Vagina (tissue), 2 donors: ENCODE data around the gene HSFX3. TPM values are rescaled to one million over a fixed set of nuclear protein-coding genes. Genes with fewer than 3 reads are reported as not detected.
A peak's percentile ranks its signal among the peaks of the same experiment; 100 is the strongest.
"Not testable (repeated sequence)": the region's sequence is repeated elsewhere in the genome, so short reads cannot be mapped to it uniquely, and the experiment has no call there.

ENCODE experiments used
- DNase-seq, 2 donors: peaks; one replicate each; pipeline ENCODE4 v3.0.0-alpha.2; 2017; ENCODE audit errors: extremely low spot score in 2 of 2
- H3K27ac ChIP-seq: fragments of 200-600 bp; sonication (generic); one replicate; pipeline ENCODE4 v1.5.1; 2019
- H3K27me3 ChIP-seq: fragments of 200-600 bp; sonication (generic); one replicate; pipeline ENCODE4 v1.5.1; 2019
- H3K36me3 ChIP-seq, 2 donors: fragments of 200-600 bp; sonication (generic); one replicate each; pipeline ENCODE4 v1.5.1; 2017 to 2019
- H3K4me1 ChIP-seq: fragments of 200-600 bp; sonication (generic); one replicate; pipeline ENCODE4 v1.5.1; 2019
- H3K4me3 ChIP-seq, 2 donors: fragments of 200-600 bp; sonication (generic); 1 replicate in 1 of 2; 2 replicates in 1 of 2; pipeline ENCODE4 v1.5.1; 2016 to 2019
- H3K9me3 ChIP-seq: fragments of 200-600 bp; sonication (generic); one replicate; pipeline ENCODE4 v1.5.1; 2019
- CTCF ChIP-seq, 3 experiments: fragments of 450-650 bp in 2 of 3; fragments of 200-600 bp in 1 of 3; sonication (generic) in 1 of 3; IDR thresholded peaks; one replicate each; pipeline ENCODE4 v1.5.1; 2017 to 2019; ENCODE audit warnings: antibody characterized with exemption in 3 of 3, mild to moderate bottlenecking in 2 of 3, moderate library complexity in 2 of 3
- POLR2A ChIP-seq, 2 donors: fragments of 450-650 bp; IDR thresholded peaks; one replicate each; pipeline ENCODE4 v1.6.1; 2017; ENCODE audit warnings: antibody characterized with exemption in 2 of 2, mild to moderate bottlenecking in 2 of 2, moderate library complexity in 2 of 2
- POLR2AphosphoS5 ChIP-seq, 2 donors: sonication (generic); formaldehyde crosslinking; IDR thresholded peaks; one replicate each; pipeline ENCODE4 v1.9.0; 2017; ENCODE audit warnings: antibody characterized with exemption in 2 of 2, mild to moderate bottlenecking in 2 of 2, low read depth in 1 of 2; ENCODE audit not compliant: insufficient read depth in 1 of 2
- intact Hi-C: fragments of 100-400 bp; cut with DNase I; formaldehyde crosslinking; loops from one replicate; pipeline ENCODE4 v1.15.1; 2023
- total RNA-seq: library from RNA; depleted of rRNA; stranded (reverse); fragments of >200 nt; gene quantifications from one replicate; pipeline ENCODE4 v1.2.3, GENCODE V29; 2016

The HSFX3 gene
- total RNA-seq, 1 donor from 2014 or later = not detected

- peak in 1 of 2 donors; percentile 79 for DNase-seq
- Histone ChIP-seq H3K9me3 (no peaks in the 10 kb centered on the region), H3K4me1 (no peaks in the 10 kb centered on the region), H3K36me3 (no peaks in the 10 kb centered on the region), H3K4me3 (no peak overlapping the region), H3K27me3 (no peaks in the 10 kb centered on the region), H3K27ac (no peak overlapping the region)
- intact Hi-C loops = no loop called here
- no peak for TF ChIP-seq POLR2AphosphoS5 (IDR thresholded peaks at IDR 0.05; ENCODE audit: insufficient read depth in 1 of 2, low read depth in 1 of 2)
- TF ChIP-seq POLR2A (IDR thresholded peaks at IDR 0.05) = no peak
- no peak for TF ChIP-seq CTCF (IDR thresholded peaks at IDR 0.05)
Measured at GRCh38 chrX:149563359-149563758, 13.6 kb upstream of the HSFX3 start.

- H3K4me1 ChIP-seq, intact Hi-C loops, H3K4me3 ChIP-seq, DNase-seq, H3K27me3 ChIP-seq, H3K36me3 ChIP-seq, H3K27ac ChIP-seq, H3K9me3 ChIP-seq: not testable (repeated sequence)
Measured at GRCh38 chrX:149555251-149555650, 5.5 kb upstream of the HSFX3 start.

GRCh38 chrX:149551939-149552248 is 2.2 kb upstream of the HSFX3 start:
- intact Hi-C loops, H3K4me1 ChIP-seq, H3K27me3 ChIP-seq, H3K36me3 ChIP-seq, H3K27ac ChIP-seq, DNase-seq, H3K9me3 ChIP-seq, H3K4me3 ChIP-seq: not testable (repeated sequence)

- H3K27ac ChIP-seq, H3K4me1 ChIP-seq, H3K4me3 ChIP-seq, DNase-seq, H3K27me3 ChIP-seq, H3K36me3 ChIP-seq, H3K9me3 ChIP-seq, intact Hi-C loops: not testable (repeated sequence)
Measured at GRCh38 chrX:149551245-149551938, 1.7 kb upstream of the HSFX3 start.

GRCh38 chrX:149550454-149550853 is 730 bp upstream of the HSFX3 start:
- H3K27ac ChIP-seq, H3K27me3 ChIP-seq, H3K36me3 ChIP-seq, intact Hi-C loops, H3K4me3 ChIP-seq, H3K9me3 ChIP-seq, H3K4me1 ChIP-seq, DNase-seq: not testable (repeated sequence)

- H3K9me3 ChIP-seq, H3K4me1 ChIP-seq, H3K4me3 ChIP-seq, H3K27ac ChIP-seq, intact Hi-C loops, DNase-seq, H3K27me3 ChIP-seq, H3K36me3 ChIP-seq: not testable (repeated sequence)
Measured at GRCh38 chrX:149547782-149548181, 1.9 kb downstream of the HSFX3 start.

GRCh38 chrX:149546962-149547361 is 2.8 kb downstream of the HSFX3 start:
- H3K4me1 ChIP-seq, H3K4me3 ChIP-seq, intact Hi-C loops, H3K27me3 ChIP-seq, H3K9me3 ChIP-seq, H3K27ac ChIP-seq, H3K36me3 ChIP-seq, DNase-seq: not testable (repeated sequence)

GRCh38 chrX:149545545-149546543 is 3.9 kb downstream of the HSFX3 start:
- H3K36me3 ChIP-seq, H3K27ac ChIP-seq, DNase-seq, H3K4me3 ChIP-seq, intact Hi-C loops, H3K27me3 ChIP-seq, H3K9me3 ChIP-seq, H3K4me1 ChIP-seq: not testable (repeated sequence)
